Erythroblast (primary cell): Measurements from ENCODE around the gene CPSF2.

Experiments
- GATA1 ChIP-seq: IDR thresholded peaks from 2 replicates; pipeline ENCODE4 v1.6.1; 2011; ENCODE audit warnings: low read depth, mild to moderate bottlenecking, control low read depth, low read length, moderate library complexity
- POLR2A ChIP-seq: IDR thresholded peaks from 2 replicates; pipeline ENCODE4 v1.6.1; 2011; ENCODE audit warnings: mild to moderate bottlenecking, low read length

DNA sequence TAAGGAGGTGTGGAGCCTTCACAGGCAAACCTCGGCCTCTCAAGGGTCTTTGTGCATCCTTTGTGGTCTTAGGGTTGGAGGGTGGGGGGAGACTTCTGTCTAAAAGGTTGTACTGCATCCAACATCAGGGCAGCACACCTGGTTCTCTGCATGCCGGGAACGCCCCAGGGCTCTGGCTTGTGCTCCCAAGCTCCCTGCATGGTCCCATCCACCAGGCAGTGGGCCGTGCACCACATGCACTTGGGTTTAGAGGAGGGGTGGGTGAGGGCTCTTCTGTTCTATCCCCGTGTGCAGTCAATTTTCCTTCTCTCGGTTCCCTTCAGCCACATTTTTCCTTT is 86.1 kb downstream of the CPSF2 start:
- TF ChIP-seq POLR2A = no peak
- TF ChIP-seq GATA1 = no peak
